HepG2 (cell line): ENCODE measurements around the gene SLC13A2. TPM values are rescaled to one million over a fixed set of nuclear protein-coding genes. Genes with fewer than 3 reads are reported as not detected.

ENCODE experiments used
- ATAC-seq: fragments of 200-7000 bp; cut with Tn5 transposase; 3 replicates; pipeline ENCODE4 v1.9.1; 2020; ENCODE audit warnings: mild to moderate bottlenecking, moderate library complexity
- BruUV-seq: library from RNA; stranded (reverse); fragments of 400-500 nt; replicated peaks from 2 replicates; lab custom pipeline; 2021; lab: Mats Ljungman, UMichigan
- CTCF ChIA-PET: fragments of 300-600 bp; formaldehyde crosslinking; extraction: SDS; loops from one replicate; lab custom pipeline; 2021; ENCODE audit warnings: low total read pairs, inconsistent platforms, low intra/inter-chr PET ratio; lab: Yijun Ruan, JAX
- POLR2A ChIA-PET: fragments of 350-600 bp; sonication (Branson Sonifier 250); formaldehyde crosslinking; loops from one replicate; lab custom pipeline; 2020; ENCODE audit warnings: antibody characterized with exemption, inconsistent platforms; lab: Yijun Ruan, JAX
- DNase-seq: peaks from one replicate; pipeline ENCODE4 v3.0.0-alpha.2; 2015; ENCODE audit warnings: low spot score
- FAIRE-seq: peaks from 3 replicates; lab custom pipeline; 2011; peaks lifted over from hg19 to GRCh38; lab: Jason Lieb, UNC
- H2AFZ ChIP-seq: one replicate; pipeline ENCODE4 v1.6.1; 2011; ENCODE audit warnings: low read length, inconsistent platforms
- H3K27ac ChIP-seq: fragments of 300-600 bp; 3 replicates; pipeline ENCODE4 v1.8.0; 2011; ENCODE audit warnings: mixed run types, mild to moderate bottlenecking, mixed read lengths, low read length, inconsistent platforms; ENCODE audit not compliant: insufficient read depth; ENCODE audit errors: extremely low read length
- H3K27me3 ChIP-seq, 2 experiments: fragments of 200-600 bp in 1 of 2; 2 replicates in 1 of 2; 3 replicates in 1 of 2; pipeline versions ENCODE4 v1.6.0 to v1.8.0; 2011; ENCODE audit warnings: low read length in 2 of 2, mild to moderate bottlenecking in 2 of 2, moderate library complexity in 2 of 2, inconsistent platforms in 1 of 2; ENCODE audit not compliant: insufficient read depth in 2 of 2, control insufficient read depth in 1 of 2
- H3K36me3 ChIP-seq, 2 experiments: fragments of 200-600 bp in 1 of 2; replicated peaks in 1 of 2; 2 replicates in 1 of 2; 3 replicates in 1 of 2; pipeline versions ENCODE4 v1.5.1 to v1.8.0; 2011; ENCODE audit warnings: low read length in 2 of 2, inconsistent platforms in 1 of 2; ENCODE audit not compliant: insufficient read depth in 2 of 2, control insufficient read depth in 1 of 2
- H3K4me1 ChIP-seq: 2 replicates; pipeline ENCODE4 v1.5.1; 2012; ENCODE audit warnings: low read length, inconsistent platforms; ENCODE audit not compliant: insufficient read depth
- H3K4me2 ChIP-seq: 2 replicates; pipeline ENCODE4 v1.6.0; 2011; ENCODE audit warnings: low read depth, low read length, inconsistent platforms
- H3K4me3 ChIP-seq, 3 experiments: fragments of 200-600 bp in 1 of 3; sonication (generic), shearing (Covaris generic) in 1 of 3; replicated peaks in 1 of 3; 2 replicates each; pipeline ENCODE4 v1.5.1; 2011 to 2016; ENCODE audit warnings: low read length in 3 of 3, inconsistent platforms in 2 of 3, low read depth in 2 of 3, mild to moderate bottlenecking in 2 of 3, control low read depth in 1 of 3, mixed read lengths in 1 of 3; ENCODE audit not compliant: insufficient read depth in 1 of 3
- H3K79me2 ChIP-seq: one replicate; pipeline ENCODE4 v1.6.1; 2011; ENCODE audit warnings: low read length, inconsistent platforms; ENCODE audit not compliant: insufficient read depth
- H3K9ac ChIP-seq: 2 replicates; pipeline ENCODE4 v1.6.0; 2011; ENCODE audit warnings: mild to moderate bottlenecking, low read depth, low read length, inconsistent platforms; ENCODE audit not compliant: insufficient read depth
- H3K9me3 ChIP-seq: 2 replicates; pipeline ENCODE4 v1.5.1; 2012; ENCODE audit warnings: mild to moderate bottlenecking, low read length
- H4K20me1 ChIP-seq: 2 replicates; pipeline ENCODE4 v1.6.0; 2011; ENCODE audit warnings: inconsistent platforms, mild to moderate bottlenecking, low read length, moderate library complexity; ENCODE audit not compliant: insufficient read depth
- ARID3A ChIP-seq: IDR thresholded peaks from 2 replicates; pipeline ENCODE4 v1.6.1; 2012; ENCODE audit warnings: low read depth, low read length, improper control_type of control experiment
- ATF7-NPFF ChIP-seq: sonication (generic); formaldehyde crosslinking; IDR thresholded peaks from 2 replicates; pipeline ENCODE4 v1.8.1; 2023; ENCODE audit warnings: mild to moderate bottlenecking, low read depth, missing genetic modification reagents, moderate library complexity
- BHLHE40 ChIP-seq: IDR thresholded peaks from 2 replicates; pipeline ENCODE4 v1.6.1; 2011; ENCODE audit warnings: low read length, improper control_type of control experiment
- CEBPB ChIP-seq: IDR thresholded peaks from 2 replicates; pipeline ENCODE4 v1.6.1; 2011; ENCODE audit warnings: low read depth, low read length, improper control_type of control experiment, borderline replicate concordance
- HDAC2 ChIP-seq: sonication (generic); formaldehyde crosslinking; IDR thresholded peaks from 2 replicates; pipeline ENCODE4 v1.4.0; 2020; ENCODE audit warnings: missing genetic modification reagents
- NR2F1 ChIP-seq, 2 experiments: fragments of 450-650 bp in 1 of 2; formaldehyde crosslinking in 1 of 2; IDR thresholded peaks; 2 replicates each; pipeline versions ENCODE4 v1.5.0 to v1.6.1; 2016 to 2020; ENCODE audit warnings: mild to moderate bottlenecking in 1 of 2, missing compliant biosample characterization in 1 of 2, missing genetic modification reagents in 1 of 2, moderate library complexity in 1 of 2
- RFXAP ChIP-seq: sonication (generic); formaldehyde crosslinking; IDR thresholded peaks from 2 replicates; pipeline ENCODE4 v1.4.0; 2020; ENCODE audit warnings: missing genetic modification reagents, borderline replicate concordance
- RORA ChIP-seq: sonication (generic); formaldehyde crosslinking; IDR thresholded peaks from 2 replicates; pipeline ENCODE4 v1.5.0; 2020; ENCODE audit warnings: mild to moderate bottlenecking, missing genetic modification reagents, moderate library complexity
- ZBTB34 ChIP-seq: sonication (generic); formaldehyde crosslinking; IDR thresholded peaks from 2 replicates; pipeline ENCODE4 v1.8.0; 2022; ENCODE audit warnings: mild to moderate bottlenecking, missing genetic modification reagents
- ZNF20 ChIP-seq: sonication (generic); formaldehyde crosslinking; IDR thresholded peaks from 2 replicates; pipeline ENCODE4 v1.4.0; 2020; ENCODE audit warnings: mild to moderate bottlenecking, moderate library complexity, missing genetic modification reagents
- ZNF230 ChIP-seq: sonication (generic); formaldehyde crosslinking; IDR thresholded peaks from 2 replicates; pipeline ENCODE4 v1.4.0; 2020; ENCODE audit warnings: mild to moderate bottlenecking, missing genetic modification reagents
- ZNF503 ChIP-seq: sonication (generic); formaldehyde crosslinking; IDR thresholded peaks from 2 replicates; pipeline ENCODE4 v1.4.0; 2020; ENCODE audit warnings: missing genetic modification reagents
- ZNF563 ChIP-seq: sonication (generic); formaldehyde crosslinking; IDR thresholded peaks from 2 replicates; pipeline ENCODE4 v1.8.0; 2022; ENCODE audit warnings: mild to moderate bottlenecking, moderate library complexity, missing genetic modification reagents
- ZNF703 ChIP-seq: sonication (generic); formaldehyde crosslinking; IDR thresholded peaks from 2 replicates; pipeline ENCODE4 v1.5.1; 2020; ENCODE audit warnings: missing genetic modification reagents, mild to moderate bottlenecking, moderate library complexity, borderline replicate concordance
- ZNF879 ChIP-seq: sonication (generic); formaldehyde crosslinking; IDR thresholded peaks from 2 replicates; pipeline ENCODE4 v1.8.1; 2023; ENCODE audit warnings: missing genetic modification reagents
- WGBS: methylation state at CpG from one replicate; pipeline ENCODE4 v1.1.6; 2017; ENCODE audit warnings: low lambda C conversion rate; 5-methylcytosine and 5-hydroxymethylcytosine counted together
- in situ Hi-C: cut with HindIII; loops from 2 replicates; pipeline ENCODE4 v1.10.0; 2017; ENCODE audit warnings: low pct_unique_long_range_greater_than_20kb; ENCODE audit not compliant: extremely low pct_ligation_motif_present
- intact Hi-C: fragments of 100-400 bp; cut with micrococcal nuclease; formaldehyde crosslinking; loops from one replicate; pipeline ENCODE4 v1.10.0; 2022; ENCODE audit not compliant: unreplicated experiment
- polyA plus RNA-seq, 8 experiments: library from polyadenylated mRNA; depleted of rRNA in 3 of 8; stranded (reverse) in 7 of 8; unstranded in 1 of 8; fragments of >200 nt; fragmentation: Illumina TruSeq in 4 of 8; extraction: Trizol in 4 of 8; gene quantifications; 2 replicates each; pipeline versions ENCODE4 v1.2.1 to v1.2.3, GENCODE V29; 2011 to 2016; ENCODE audit warnings: low read depth in 4 of 8, missing spikeins in 1 of 8, mixed read lengths in 1 of 8; ENCODE audit not compliant: insufficient read depth in 1 of 8
- total RNA-seq, 5 experiments: library from RNA; depleted of rRNA; stranded (reverse); fragments of >200 nt; fragmentation: Illumina TruSeq; extraction: Trizol; gene quantifications; 2 replicates each; pipeline ENCODE4 v1.2.3, GENCODE V29; 2016; ENCODE audit warnings: low read depth in 1 of 5
- TF ChIP-seq, protein P1 (sequence below): IDR thresholded peaks from 2 replicates; pipeline ENCODE4 v1.6.1; 2012; ENCODE audit warnings: low read length, improper control_type of control experiment

SLC13A2 gene
- total and polyA plus RNA-seq, 2 of the 13 experiments (the other 11 are each of a cell fraction or from before 2014, with no cell fraction given): 0.07 TPM; not detected in 1

GRCh38 chr17:28425206-28425605 lies 48.2 kb upstream of the SLC13A2 start:
- in situ Hi-C loops (no loop called here), intact Hi-C loops (loop anchor here (1.0 kb wide), 1 partner anchor 13 kb away; no protein-coding TSS in a partner anchor)
- no peak overlapping the region for H2AFZ ChIP-seq
- H3K36me3 ChIP-seq: no peaks in the 10 kb centered on the region
- peaks cover 0 to 3% of the 10 kb centered on the region in 2 experiments; a peak in 2 of 5 replicates for H3K27me3 ChIP-seq
- H4K20me1 ChIP-seq: no peaks in the 10 kb centered on the region
- DNase-seq: no peak
- H3K4me2 ChIP-seq: no peak overlapping the region
- H3K79me2 ChIP-seq: no peaks in the 10 kb centered on the region
- H3K9me3 ChIP-seq: no peaks in the 10 kb centered on the region
- FAIRE-seq: no peak
- ChIA-PET CTCF (no interaction called here), POLR2A (no interaction called here)
- no peak overlapping the region for H3K9ac ChIP-seq
- no peak overlapping the region for H3K4me3 ChIP-seq
- H3K4me1 ChIP-seq: peaks cover 24% of the 10 kb centered on the region
- WGBS: 64% methylated on average over 13 of the region's 13 CpGs
- ATAC-seq: no peak
- BruUV-seq: no TSS peak
- no peak overlapping the region for H3K27ac ChIP-seq
- TF ChIP-seq ZBTB34 (CRISPR knock-in tag) (no peak), CEBPB (no peak), ARID3A (no peak), ZNF703 (no peak), ZNF20 (CRISPR knock-in tag) (no peak), ATF7-NPFF (CRISPR knock-in tag) (no peak), ZNF563 (CRISPR knock-in tag) (no peak), ZNF230 (CRISPR knock-in tag) (no peak), NR2F1 (CRISPR knock-in tag; IDR thresholded peaks at IDR 0.05) (no peak), HDAC2 (CRISPR knock-in tag) (no peak), ZNF879 (no peak), RFXAP (CRISPR knock-in tag) (no peak), BHLHE40 (no peak), RORA (CRISPR knock-in tag) (no peak), ZNF503 (no peak)
- TF ChIP-seq, protein P1, sequence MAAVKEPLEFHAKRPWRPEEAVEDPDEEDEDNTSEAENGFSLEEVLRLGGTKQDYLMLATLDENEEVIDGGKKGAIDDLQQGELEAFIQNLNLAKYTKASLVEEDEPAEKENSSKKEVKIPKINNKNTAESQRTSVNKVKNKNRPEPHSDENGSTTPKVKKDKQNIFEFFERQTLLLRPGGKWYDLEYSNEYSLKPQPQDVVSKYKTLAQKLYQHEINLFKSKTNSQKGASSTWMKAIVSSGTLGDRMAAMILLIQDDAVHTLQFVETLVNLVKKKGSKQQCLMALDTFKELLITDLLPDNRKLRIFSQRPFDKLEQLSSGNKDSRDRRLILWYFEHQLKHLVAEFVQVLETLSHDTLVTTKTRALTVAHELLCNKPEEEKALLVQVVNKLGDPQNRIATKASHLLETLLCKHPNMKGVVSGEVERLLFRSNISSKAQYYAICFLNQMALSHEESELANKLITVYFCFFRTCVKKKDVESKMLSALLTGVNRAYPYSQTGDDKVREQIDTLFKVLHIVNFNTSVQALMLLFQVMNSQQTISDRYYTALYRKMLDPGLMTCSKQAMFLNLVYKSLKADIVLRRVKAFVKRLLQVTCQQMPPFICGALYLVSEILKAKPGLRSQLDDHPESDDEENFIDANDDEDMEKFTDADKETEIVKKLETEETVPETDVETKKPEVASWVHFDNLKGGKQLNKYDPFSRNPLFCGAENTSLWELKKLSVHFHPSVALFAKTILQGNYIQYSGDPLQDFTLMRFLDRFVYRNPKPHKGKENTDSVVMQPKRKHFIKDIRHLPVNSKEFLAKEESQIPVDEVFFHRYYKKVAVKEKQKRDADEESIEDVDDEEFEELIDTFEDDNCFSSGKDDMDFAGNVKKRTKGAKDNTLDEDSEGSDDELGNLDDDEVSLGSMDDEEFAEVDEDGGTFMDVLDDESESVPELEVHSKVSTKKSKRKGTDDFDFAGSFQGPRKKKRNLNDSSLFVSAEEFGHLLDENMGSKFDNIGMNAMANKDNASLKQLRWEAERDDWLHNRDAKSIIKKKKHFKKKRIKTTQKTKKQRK: no peak
